ENCODE results near the gene SLC12A2.

DNA sequence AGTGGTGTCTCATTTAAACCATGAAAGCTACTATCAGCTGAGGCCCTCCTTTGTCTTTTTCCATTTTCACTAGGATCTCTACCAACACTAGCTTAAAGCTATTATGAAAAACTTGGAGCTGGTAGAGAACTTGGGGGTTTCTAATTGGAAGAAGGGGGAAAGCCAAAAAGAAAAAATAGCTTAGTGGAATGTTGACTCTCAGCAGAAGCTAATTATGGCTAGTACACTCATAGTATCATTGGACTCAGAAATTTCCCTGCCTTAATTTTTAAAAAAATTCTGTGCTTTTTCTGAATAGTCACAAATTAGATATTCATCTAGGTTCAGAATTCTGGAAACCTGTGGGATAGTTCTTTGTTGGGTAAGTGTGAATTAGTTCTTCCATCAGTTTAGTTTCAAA lies 8.0 kb downstream of the SLC12A2 start:
- no peak for TF ChIP-seq ATF7 (IDR thresholded peaks at IDR 0.05)
- no peak for TF ChIP-seq ZKSCAN3 (CRISPR knock-in tag; IDR thresholded peaks at IDR 0.05)
- TF ChIP-seq, protein P1, sequence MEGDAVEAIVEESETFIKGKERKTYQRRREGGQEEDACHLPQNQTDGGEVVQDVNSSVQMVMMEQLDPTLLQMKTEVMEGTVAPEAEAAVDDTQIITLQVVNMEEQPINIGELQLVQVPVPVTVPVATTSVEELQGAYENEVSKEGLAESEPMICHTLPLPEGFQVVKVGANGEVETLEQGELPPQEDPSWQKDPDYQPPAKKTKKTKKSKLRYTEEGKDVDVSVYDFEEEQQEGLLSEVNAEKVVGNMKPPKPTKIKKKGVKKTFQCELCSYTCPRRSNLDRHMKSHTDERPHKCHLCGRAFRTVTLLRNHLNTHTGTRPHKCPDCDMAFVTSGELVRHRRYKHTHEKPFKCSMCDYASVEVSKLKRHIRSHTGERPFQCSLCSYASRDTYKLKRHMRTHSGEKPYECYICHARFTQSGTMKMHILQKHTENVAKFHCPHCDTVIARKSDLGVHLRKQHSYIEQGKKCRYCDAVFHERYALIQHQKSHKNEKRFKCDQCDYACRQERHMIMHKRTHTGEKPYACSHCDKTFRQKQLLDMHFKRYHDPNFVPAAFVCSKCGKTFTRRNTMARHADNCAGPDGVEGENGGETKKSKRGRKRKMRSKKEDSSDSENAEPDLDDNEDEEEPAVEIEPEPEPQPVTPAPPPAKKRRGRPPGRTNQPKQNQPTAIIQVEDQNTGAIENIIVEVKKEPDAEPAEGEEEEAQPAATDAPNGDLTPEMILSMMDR (IDR thresholded peaks at IDR 0.05 in 2 of 3, conservative IDR thresholded peaks at IDR 0.05 in 1 of 3; ENCODE audit: insufficient read depth in 2 of 3, low read depth in 1 of 3, low read length in 3 of 3) = no peak
